Measurements from ENCODE around the gene NINJ2. TPM values are rescaled to one million over a fixed set of nuclear protein-coding genes. Genes with fewer than 3 reads are reported as not detected.
"Not testable (repeated sequence)": the region's sequence is repeated elsewhere in the genome, so short reads cannot be mapped to it uniquely, and the experiment has no call there.

Gene NINJ2
- total RNA-seq, 1 donor: 5.8 TPM

- Histone ChIP-seq H3K36me3 (ENCODE audit: insufficient read depth, low read length) (no peaks in the 10 kb centered on the region), H3K9me3 (ENCODE audit: low read depth, low read length) (no peaks in the 10 kb centered on the region), H3K79me2 (ENCODE audit: insufficient read depth, low read length) (no peaks in the 10 kb centered on the region), H3K4me2 (ENCODE audit: insufficient read depth, low read length) (no peak overlapping the region), H3K27ac (ENCODE audit: low read depth, low read length) (no peak overlapping the region), H2AFZ (ENCODE audit: low read length) (no peak overlapping the region), H4K20me1 (ENCODE audit: insufficient read depth, low read length) (no peaks in the 10 kb centered on the region), H3K27me3 (ENCODE audit: insufficient read depth, low read length) (no peaks in the 10 kb centered on the region), H3K4me3 (ENCODE audit: insufficient read depth, low read length) (no peak overlapping the region), H3K4me1 (ENCODE audit: insufficient read depth, low read length) (no peaks in the 10 kb centered on the region)
- DNase-seq (ENCODE audit: insufficient read length, low spot score, missing footprints): no peak
- TF ChIP-seq, protein P1, sequence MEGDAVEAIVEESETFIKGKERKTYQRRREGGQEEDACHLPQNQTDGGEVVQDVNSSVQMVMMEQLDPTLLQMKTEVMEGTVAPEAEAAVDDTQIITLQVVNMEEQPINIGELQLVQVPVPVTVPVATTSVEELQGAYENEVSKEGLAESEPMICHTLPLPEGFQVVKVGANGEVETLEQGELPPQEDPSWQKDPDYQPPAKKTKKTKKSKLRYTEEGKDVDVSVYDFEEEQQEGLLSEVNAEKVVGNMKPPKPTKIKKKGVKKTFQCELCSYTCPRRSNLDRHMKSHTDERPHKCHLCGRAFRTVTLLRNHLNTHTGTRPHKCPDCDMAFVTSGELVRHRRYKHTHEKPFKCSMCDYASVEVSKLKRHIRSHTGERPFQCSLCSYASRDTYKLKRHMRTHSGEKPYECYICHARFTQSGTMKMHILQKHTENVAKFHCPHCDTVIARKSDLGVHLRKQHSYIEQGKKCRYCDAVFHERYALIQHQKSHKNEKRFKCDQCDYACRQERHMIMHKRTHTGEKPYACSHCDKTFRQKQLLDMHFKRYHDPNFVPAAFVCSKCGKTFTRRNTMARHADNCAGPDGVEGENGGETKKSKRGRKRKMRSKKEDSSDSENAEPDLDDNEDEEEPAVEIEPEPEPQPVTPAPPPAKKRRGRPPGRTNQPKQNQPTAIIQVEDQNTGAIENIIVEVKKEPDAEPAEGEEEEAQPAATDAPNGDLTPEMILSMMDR (IDR thresholded peaks at IDR 0.05; ENCODE audit: extremely low read depth, low read depth, low read length): no peak
Measured at GRCh38 chr12:704516-705242, 41.4 kb upstream of the NINJ2 start.

DNA sequence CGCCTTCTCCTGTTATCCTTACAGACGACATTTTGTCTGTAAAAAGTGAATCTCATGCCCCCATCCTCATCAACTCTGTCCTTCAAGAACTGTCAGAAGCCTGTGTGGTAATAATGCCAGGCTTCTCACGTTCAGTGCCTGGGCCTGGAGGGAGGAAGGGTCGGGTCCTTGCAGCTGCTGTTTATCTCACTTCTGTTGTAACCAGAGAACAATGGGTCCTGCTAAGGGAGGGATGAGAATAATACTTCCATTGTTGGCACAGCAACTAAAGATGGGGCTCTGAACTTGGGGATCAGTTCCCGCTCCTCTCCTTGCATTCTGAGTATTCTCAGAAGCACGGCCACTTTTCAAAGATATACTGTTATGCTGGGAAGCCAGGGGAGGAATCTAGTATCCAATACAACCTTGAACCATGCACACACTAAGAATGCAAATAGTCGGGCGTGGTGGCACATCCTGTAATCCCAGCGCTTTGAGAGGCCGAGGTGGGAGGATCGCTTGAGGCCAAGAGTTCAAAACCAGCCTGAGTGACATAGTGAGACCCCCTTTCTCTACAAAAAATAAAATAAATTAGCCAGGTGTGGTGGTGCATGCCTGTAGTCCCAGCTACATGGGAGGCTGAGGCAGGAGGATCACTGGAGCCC, 38.8 kb upstream of the NINJ2 start:
- no peak for DNase-seq (ENCODE audit: insufficient read length, low spot score, missing footprints)
- Histone ChIP-seq H3K27me3 (ENCODE audit: insufficient read depth, low read length) (no peaks in the 10 kb centered on the region), H2AFZ (ENCODE audit: low read length) (no peak overlapping the region), H3K4me3 (ENCODE audit: insufficient read depth, low read length) (no peak overlapping the region), H4K20me1 (ENCODE audit: insufficient read depth, low read length) (no peaks in the 10 kb centered on the region), H3K4me1 (ENCODE audit: insufficient read depth, low read length) (no peaks in the 10 kb centered on the region), H3K36me3 (ENCODE audit: insufficient read depth, low read length) (no peaks in the 10 kb centered on the region), H3K4me2 (ENCODE audit: insufficient read depth, low read length) (no peak overlapping the region), H3K27ac (ENCODE audit: low read depth, low read length) (no peak overlapping the region), H3K79me2 (ENCODE audit: insufficient read depth, low read length) (no peaks in the 10 kb centered on the region), H3K9me3 (ENCODE audit: low read depth, low read length) (peaks cover 5% of the 10 kb centered on the region)
- TF ChIP-seq, protein P1 (IDR thresholded peaks at IDR 0.05; ENCODE audit: extremely low read depth, low read depth, low read length): no peak

DNA sequence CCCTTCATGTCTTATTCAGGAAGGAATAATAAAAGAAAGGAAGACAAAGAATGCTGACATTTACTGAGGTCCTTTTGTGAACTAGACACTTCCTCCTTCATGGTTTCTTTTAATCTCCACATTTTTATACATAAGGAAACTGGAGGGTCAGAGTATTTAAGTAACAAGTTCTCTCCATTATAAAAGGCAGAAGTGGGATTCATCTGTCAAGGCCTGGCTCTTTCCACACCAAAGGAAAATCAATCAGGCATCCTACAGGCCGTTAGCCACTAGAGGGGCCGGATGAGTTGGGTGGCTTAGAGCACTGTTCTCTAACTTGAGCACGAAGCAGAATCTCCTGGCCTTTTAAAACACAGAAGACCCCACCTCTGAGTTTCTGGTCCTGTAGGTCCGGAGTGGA, 36.8 kb upstream of the NINJ2 start:
- Histone ChIP-seq H3K27me3 (ENCODE audit: insufficient read depth, low read length) (no peaks in the 10 kb centered on the region), H3K4me2 (ENCODE audit: insufficient read depth, low read length) (no peak overlapping the region), H4K20me1 (ENCODE audit: insufficient read depth, low read length) (no peaks in the 10 kb centered on the region), H3K4me3 (ENCODE audit: insufficient read depth, low read length) (no peak overlapping the region), H3K4me1 (ENCODE audit: insufficient read depth, low read length) (no peaks in the 10 kb centered on the region), H3K9me3 (ENCODE audit: low read depth, low read length) (peaks cover 5% of the 10 kb centered on the region), H3K36me3 (ENCODE audit: insufficient read depth, low read length) (no peaks in the 10 kb centered on the region), H3K79me2 (ENCODE audit: insufficient read depth, low read length) (no peaks in the 10 kb centered on the region), H2AFZ (ENCODE audit: low read length) (no peak overlapping the region), H3K27ac (ENCODE audit: low read depth, low read length) (no peak overlapping the region)
- DNase-seq (ENCODE audit: insufficient read length, low spot score, missing footprints): no peak
- TF ChIP-seq, protein P1 (IDR thresholded peaks at IDR 0.05; ENCODE audit: extremely low read depth, low read depth, low read length): no peak

DNA sequence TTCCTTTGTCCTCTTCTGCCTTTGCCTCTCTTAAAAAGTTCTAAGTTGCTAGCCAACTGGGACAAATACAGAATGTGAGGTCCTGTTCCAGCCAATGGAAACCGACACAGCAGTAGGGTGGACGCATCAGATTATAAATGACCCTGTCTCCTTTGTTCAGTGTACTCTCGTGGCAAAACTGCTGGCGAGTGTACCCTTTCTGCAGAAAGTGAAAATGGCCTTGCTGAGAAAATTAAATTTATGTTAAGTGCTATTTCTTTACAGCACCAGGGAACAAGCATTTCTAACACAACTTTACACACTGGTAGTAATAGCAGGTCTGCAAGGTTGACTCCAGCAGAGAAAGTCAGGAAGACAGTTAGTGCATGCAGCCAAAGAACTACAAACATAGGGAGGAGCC, 35.0 kb upstream of the NINJ2 start:
- not testable (repeated sequence) for H3K9me3 ChIP-seq (ENCODE audit: low read depth, low read length); H2AFZ ChIP-seq (ENCODE audit: low read length); H3K4me3 ChIP-seq (ENCODE audit: insufficient read depth, low read length); H3K36me3 ChIP-seq (ENCODE audit: insufficient read depth, low read length); H3K27ac ChIP-seq (ENCODE audit: low read depth, low read length); DNase-seq (ENCODE audit: insufficient read length, low spot score, missing footprints); H3K79me2 ChIP-seq (ENCODE audit: insufficient read depth, low read length); H3K4me2 ChIP-seq (ENCODE audit: insufficient read depth, low read length); H3K4me1 ChIP-seq (ENCODE audit: insufficient read depth, low read length); H4K20me1 ChIP-seq (ENCODE audit: insufficient read depth, low read length); H3K27me3 ChIP-seq (ENCODE audit: insufficient read depth, low read length)
